Fibroblast of mammary gland (primary cell): Measurements from ENCODE around the gene POFUT2.
A peak's percentile ranks its signal among the peaks of the same experiment; 100 is the strongest.

Experiments
- DNase-seq: peaks from one replicate; pipeline ENCODE4 v3.0.0-alpha.2; 2010; ENCODE audit warnings: low read depth
- H3K4me3 ChIP-seq: 2 replicates; pipeline ENCODE4 v1.5.1; 2011; ENCODE audit warnings: low read depth, mild to moderate bottlenecking, low read length, moderate library complexity; ENCODE audit not compliant: control insufficient read depth
- TF ChIP-seq, protein P1 (sequence below): conservative IDR thresholded peaks from 2 replicates; pipeline ENCODE4 v1.5.1; 2011; ENCODE audit warnings: low read depth, low read length, inconsistent platforms; ENCODE audit not compliant: control insufficient read depth, insufficient read depth

POFUT2 gene

DNA sequence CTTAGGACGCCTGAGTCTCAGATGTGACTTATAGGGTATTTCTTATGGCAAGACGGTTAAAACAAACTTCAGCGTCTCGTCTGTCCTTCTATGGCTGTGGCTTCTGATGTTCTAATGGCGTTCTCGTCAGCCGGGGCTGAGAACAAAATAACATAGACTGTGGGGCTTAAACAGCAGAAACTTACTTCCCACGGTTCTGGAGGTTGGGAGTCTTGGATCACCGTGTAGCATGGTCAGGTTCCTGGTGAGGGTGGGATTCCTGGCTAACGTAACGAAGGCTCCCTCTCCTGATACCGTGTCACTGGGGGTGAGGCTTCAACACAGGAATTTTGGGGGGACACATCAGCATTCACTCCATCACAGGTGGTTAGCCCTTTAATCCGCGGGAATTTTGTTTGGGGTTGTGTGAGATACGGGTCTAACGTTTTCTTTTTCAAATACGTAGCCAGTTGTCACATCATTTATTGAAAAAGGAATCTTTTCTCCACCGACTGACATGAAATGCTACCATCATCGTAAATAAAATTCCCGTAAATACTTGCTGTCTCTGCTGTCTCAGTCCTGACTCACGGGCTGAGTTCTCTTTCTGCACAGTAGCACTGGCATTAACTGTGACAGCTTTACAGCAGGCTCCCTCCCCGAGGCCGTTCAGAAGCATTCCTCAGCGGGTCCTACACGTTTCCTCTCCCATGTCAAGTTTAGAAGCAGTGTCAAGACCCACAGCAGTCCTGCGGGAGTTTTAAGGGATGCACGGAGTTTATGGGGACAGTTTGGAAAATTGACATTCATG lies 8.1 kb upstream of the POFUT2 start:
- DNase-seq = peak; percentile 75
- TF ChIP-seq, protein P1, sequence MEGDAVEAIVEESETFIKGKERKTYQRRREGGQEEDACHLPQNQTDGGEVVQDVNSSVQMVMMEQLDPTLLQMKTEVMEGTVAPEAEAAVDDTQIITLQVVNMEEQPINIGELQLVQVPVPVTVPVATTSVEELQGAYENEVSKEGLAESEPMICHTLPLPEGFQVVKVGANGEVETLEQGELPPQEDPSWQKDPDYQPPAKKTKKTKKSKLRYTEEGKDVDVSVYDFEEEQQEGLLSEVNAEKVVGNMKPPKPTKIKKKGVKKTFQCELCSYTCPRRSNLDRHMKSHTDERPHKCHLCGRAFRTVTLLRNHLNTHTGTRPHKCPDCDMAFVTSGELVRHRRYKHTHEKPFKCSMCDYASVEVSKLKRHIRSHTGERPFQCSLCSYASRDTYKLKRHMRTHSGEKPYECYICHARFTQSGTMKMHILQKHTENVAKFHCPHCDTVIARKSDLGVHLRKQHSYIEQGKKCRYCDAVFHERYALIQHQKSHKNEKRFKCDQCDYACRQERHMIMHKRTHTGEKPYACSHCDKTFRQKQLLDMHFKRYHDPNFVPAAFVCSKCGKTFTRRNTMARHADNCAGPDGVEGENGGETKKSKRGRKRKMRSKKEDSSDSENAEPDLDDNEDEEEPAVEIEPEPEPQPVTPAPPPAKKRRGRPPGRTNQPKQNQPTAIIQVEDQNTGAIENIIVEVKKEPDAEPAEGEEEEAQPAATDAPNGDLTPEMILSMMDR = no peak
- H3K4me3 ChIP-seq = no peak overlapping the region

DNA sequence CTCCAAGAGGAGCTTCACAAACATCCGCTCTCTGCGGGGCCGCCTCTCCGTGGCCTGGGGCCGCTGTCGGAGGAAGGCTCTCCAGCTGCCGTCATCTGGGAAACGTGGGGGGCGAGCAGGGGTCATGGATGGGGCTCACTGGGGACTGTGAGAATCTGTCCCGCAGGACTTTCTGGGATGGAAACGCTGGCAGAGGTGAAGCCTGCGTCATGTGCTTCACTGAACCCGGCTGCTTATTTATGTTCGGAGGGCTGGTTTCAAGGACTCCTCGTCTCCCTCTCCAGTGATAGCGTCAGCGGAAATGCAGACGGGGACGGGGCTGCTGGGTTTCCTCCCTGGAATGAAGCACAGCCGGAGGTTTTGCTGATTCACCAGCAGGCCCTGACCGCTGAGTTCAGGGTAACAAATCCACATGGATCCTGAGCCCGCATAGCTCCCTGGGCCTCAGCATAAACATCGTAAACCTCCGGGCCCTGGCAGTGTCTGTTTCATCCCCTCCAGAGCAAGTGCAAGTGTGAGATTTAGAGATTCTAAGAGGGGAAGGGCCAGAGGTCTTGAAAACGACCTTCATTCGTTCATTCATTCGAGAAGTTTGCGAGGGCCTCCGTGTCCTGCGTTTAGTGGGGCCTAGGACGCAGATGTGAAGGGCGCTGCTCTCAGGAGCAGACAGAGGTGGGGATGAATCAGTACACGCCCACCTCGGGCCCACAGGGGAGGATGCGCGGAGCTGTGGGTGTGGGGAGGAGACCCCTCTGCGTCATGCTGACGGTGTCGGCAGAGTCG lies 7.0 kb upstream of the POFUT2 start:
- peak; percentile 99 for DNase-seq
- TF ChIP-seq, protein P1 = no peak
- no peak overlapping the region for H3K4me3 ChIP-seq

DNA sequence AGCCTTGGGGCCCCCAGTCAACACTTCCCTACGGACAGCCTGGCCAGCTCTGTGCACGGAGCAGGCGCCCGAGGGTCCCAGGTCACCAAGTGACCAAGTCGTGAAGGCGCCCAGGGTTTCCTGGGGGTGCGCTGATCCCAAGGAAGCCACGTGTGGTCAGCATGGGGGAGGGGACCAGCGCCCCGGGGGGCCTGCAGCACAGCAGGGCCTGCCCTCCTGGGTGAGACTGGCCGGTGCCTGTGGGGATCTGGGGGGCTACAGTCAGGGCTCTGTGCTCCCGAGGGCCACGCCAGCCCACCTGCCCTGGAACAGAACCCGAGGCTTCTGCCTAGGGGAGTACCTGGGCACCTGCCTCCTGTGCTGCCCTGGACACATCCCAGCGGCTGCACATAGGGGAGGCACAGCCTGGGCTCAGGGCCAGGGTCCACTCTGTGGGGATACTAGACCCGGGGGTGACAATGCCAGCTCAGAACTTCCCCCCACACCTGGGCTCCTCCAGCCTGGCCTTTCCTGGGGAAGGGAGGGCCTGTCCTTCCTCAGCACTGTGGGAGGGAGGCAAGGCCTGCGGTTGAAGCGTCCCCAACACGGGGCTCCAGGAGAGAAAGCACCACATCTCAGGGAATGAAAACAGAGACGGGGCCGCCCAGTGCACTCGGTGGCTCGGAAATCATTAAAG lies 6.2 kb upstream of the POFUT2 start:
- no peak overlapping the region for H3K4me3 ChIP-seq
- TF ChIP-seq, protein P1 = no peak
- no peak for DNase-seq

DNA sequence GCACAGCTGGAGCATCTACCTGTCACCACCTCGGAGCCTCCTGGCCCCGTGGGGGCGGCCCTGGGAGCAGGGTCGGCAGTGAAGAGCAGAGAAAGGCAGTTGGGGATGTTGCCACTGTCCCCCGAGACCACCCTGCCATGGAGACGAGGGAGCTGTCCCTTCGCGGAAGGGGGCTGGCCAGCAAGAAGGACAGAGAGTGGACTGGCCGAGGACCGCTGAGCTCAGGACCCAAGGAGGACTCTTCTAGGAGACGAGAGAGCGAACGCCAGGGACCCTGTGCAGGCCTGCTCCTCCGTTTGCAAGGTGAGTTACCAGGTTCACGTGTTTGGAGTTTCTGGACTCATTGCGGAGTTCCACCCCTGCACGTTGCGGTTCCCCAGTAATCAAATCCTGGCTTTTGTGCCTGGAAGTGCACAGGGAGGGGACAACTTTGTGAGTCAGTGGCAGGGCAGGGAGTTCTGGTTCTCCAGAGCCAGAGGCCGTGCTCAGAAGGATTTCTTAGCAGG lies 5.6 kb upstream of the POFUT2 start:
- peak; percentile 70 for DNase-seq
- TF ChIP-seq, protein P1 = no peak

DNA sequence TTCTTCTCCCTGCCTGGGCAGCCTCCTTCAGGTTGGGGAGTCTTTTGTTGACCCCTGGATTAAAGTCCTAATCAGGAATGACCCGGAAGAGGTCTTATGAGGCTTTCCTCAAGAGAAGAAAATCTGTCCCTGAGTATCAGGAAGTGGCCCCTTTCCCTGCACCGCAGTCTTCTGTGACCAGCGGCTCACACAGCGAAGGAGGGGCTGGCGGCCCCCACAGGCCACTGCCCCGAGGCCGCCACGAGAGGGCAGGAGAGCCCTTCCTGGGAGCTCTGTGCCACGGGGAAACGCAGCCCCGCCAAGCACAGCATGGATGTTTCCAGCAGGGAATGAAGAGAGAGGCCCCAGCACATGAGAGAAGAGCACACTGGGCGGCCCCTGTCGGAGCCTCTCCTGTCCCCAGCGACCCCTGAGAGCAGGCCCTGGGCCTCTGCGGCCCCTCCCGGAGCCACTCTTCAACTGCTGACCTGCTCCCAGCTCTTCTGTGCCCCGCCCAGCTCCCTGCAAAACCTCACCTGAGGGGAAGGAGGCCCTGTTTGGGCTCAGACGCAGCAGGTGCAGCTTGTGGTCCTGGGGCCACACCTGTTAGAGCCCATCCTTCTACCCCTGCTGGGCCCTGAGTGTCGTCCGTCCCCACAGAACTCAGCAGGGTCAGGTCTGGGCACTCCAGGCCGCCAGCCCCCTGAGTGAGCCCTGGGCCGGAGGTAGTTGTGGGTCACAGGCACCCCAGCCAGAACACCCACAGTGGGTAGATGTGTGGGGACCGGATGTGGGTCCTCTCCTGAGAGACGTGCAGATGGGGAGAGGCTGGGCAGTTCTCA lies 4.9 kb upstream of the POFUT2 start:
- DNase-seq = peak; percentile 86
- no peak overlapping the region for H3K4me3 ChIP-seq
- TF ChIP-seq, protein P1 = peak; percentile 89

More for the DNA sequence above, 5.6 kb upstream of the POFUT2 start:
- H3K4me3 ChIP-seq = no peak overlapping the region
